Measurements from ENCODE around the gene POC5. TPM values are rescaled to one million over a fixed set of nuclear protein-coding genes. Genes with fewer than 3 reads are reported as not detected.

The POC5 gene
- total RNA-seq, 1 donor from 2014 or later: 9.5 TPM

- no peak overlapping the region for H3K27ac Mint-ChIP-seq (ENCODE audit: unreplicated experiment)
- no peak overlapping the region for H3K4me3 Mint-ChIP-seq (ENCODE audit: unreplicated experiment)
Measured at GRCh38 chr5:75656311-75657003, 60.8 kb downstream of the POC5 start.

DNA sequence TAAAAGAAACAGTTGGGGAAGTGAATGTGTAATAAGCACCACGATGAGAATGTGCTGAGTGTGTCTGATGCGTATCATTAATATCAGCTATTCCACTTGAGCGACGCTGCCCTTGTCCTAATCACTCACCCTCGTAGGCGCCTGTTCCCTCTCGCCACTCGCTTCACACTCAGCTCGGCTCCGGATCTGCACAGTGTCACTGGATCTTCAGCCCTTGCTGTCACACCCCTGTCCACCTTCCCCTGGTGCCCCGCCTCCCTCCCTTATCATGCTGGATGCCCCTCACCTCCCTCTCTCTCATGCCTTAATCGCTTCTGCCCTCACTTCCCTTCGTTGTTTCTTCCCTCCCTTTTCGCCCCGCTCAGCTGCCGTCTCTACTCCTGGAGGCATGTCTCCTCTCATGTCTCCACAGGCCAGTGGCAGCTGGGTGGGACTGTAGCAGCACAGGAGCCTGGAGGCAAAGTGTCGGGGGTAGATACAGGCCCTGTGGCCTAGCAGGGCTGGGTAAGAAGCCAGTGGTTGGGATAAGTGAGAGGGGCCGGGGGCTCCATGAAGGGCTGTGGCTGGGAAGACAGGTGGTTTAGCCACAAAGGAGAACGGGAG, 62.4 kb downstream of the POC5 start:
- TF ChIP-seq, protein P1, sequence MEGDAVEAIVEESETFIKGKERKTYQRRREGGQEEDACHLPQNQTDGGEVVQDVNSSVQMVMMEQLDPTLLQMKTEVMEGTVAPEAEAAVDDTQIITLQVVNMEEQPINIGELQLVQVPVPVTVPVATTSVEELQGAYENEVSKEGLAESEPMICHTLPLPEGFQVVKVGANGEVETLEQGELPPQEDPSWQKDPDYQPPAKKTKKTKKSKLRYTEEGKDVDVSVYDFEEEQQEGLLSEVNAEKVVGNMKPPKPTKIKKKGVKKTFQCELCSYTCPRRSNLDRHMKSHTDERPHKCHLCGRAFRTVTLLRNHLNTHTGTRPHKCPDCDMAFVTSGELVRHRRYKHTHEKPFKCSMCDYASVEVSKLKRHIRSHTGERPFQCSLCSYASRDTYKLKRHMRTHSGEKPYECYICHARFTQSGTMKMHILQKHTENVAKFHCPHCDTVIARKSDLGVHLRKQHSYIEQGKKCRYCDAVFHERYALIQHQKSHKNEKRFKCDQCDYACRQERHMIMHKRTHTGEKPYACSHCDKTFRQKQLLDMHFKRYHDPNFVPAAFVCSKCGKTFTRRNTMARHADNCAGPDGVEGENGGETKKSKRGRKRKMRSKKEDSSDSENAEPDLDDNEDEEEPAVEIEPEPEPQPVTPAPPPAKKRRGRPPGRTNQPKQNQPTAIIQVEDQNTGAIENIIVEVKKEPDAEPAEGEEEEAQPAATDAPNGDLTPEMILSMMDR (IDR thresholded peaks at IDR 0.05; ENCODE audit: unreplicated experiment): no peak
- DNase-seq (ENCODE audit: low spot score): no peak
- peaks cover 6% of the 10 kb centered on the region for H3K4me1 Mint-ChIP-seq (ENCODE audit: unreplicated experiment)
- no peaks in the 10 kb centered on the region for H3K9me3 Mint-ChIP-seq (ENCODE audit: unreplicated experiment)
- peaks cover 2% of the 10 kb centered on the region for H3K27me3 Mint-ChIP-seq (ENCODE audit: unreplicated experiment)
- H3K36me3 Mint-ChIP-seq (ENCODE audit: low read depth, unreplicated experiment): no peaks in the 10 kb centered on the region
- no peak overlapping the region for H3K27ac Mint-ChIP-seq (ENCODE audit: unreplicated experiment)
- no peak overlapping the region for H3K4me3 Mint-ChIP-seq (ENCODE audit: unreplicated experiment)

More at GRCh38 chr5:75656311-75657003, 60.8 kb downstream of the POC5 start:
- H3K27me3 Mint-ChIP-seq (ENCODE audit: unreplicated experiment): peaks cover 2% of the 10 kb centered on the region
- TF ChIP-seq, protein P1 (IDR thresholded peaks at IDR 0.05; ENCODE audit: unreplicated experiment): no peak
- DNase-seq (ENCODE audit: low spot score): no peak
- H3K36me3 Mint-ChIP-seq (ENCODE audit: low read depth, unreplicated experiment): no peaks in the 10 kb centered on the region
- no peaks in the 10 kb centered on the region for H3K9me3 Mint-ChIP-seq (ENCODE audit: unreplicated experiment)
- peaks cover 3% of the 10 kb centered on the region for H3K4me1 Mint-ChIP-seq (ENCODE audit: unreplicated experiment)

- H3K4me1 Mint-ChIP-seq (ENCODE audit: unreplicated experiment): peaks cover 6% of the 10 kb centered on the region
- TF ChIP-seq, protein P1 (IDR thresholded peaks at IDR 0.05; ENCODE audit: unreplicated experiment): no peak
- peaks cover 2% of the 10 kb centered on the region for H3K27me3 Mint-ChIP-seq (ENCODE audit: unreplicated experiment)
Measured at GRCh38 chr5:75653521-75653920, 63.7 kb downstream of the POC5 start.

GRCh38 chr5:75651575-75652238, 65.5 kb downstream of the POC5 start:
- no peaks in the 10 kb centered on the region for H3K36me3 Mint-ChIP-seq (ENCODE audit: low read depth, unreplicated experiment)
- TF ChIP-seq, protein P1 (IDR thresholded peaks at IDR 0.05; ENCODE audit: unreplicated experiment): no peak
- no peak for DNase-seq (ENCODE audit: low spot score)
- H3K27ac Mint-ChIP-seq (ENCODE audit: unreplicated experiment): no peak overlapping the region
- peaks cover 2% of the 10 kb centered on the region for H3K27me3 Mint-ChIP-seq (ENCODE audit: unreplicated experiment)
- no peak overlapping the region for H3K4me3 Mint-ChIP-seq (ENCODE audit: unreplicated experiment)
- H3K4me1 Mint-ChIP-seq (ENCODE audit: unreplicated experiment): peaks cover 6% of the 10 kb centered on the region
- H3K9me3 Mint-ChIP-seq (ENCODE audit: unreplicated experiment): no peaks in the 10 kb centered on the region

More at GRCh38 chr5:75653521-75653920, 63.7 kb downstream of the POC5 start:
- no peak overlapping the region for H3K4me3 Mint-ChIP-seq (ENCODE audit: unreplicated experiment)
- DNase-seq (ENCODE audit: low spot score): no peak
- no peaks in the 10 kb centered on the region for H3K9me3 Mint-ChIP-seq (ENCODE audit: unreplicated experiment)
- H3K36me3 Mint-ChIP-seq (ENCODE audit: low read depth, unreplicated experiment): no peaks in the 10 kb centered on the region
- H3K27ac Mint-ChIP-seq (ENCODE audit: unreplicated experiment): no peak overlapping the region

GRCh38 chr5:75648712-75649111, 68.5 kb downstream of the POC5 start:
- peaks cover 6% of the 10 kb centered on the region for H3K4me1 Mint-ChIP-seq (ENCODE audit: unreplicated experiment)
- no peak overlapping the region for H3K27ac Mint-ChIP-seq (ENCODE audit: unreplicated experiment)

More at GRCh38 chr5:75648712-75649111, 68.5 kb downstream of the POC5 start:
- TF ChIP-seq, protein P1 (IDR thresholded peaks at IDR 0.05; ENCODE audit: unreplicated experiment): no peak
- H3K36me3 Mint-ChIP-seq (ENCODE audit: low read depth, unreplicated experiment): no peaks in the 10 kb centered on the region
- H3K4me3 Mint-ChIP-seq (ENCODE audit: unreplicated experiment): no peak overlapping the region
- no peaks in the 10 kb centered on the region for H3K9me3 Mint-ChIP-seq (ENCODE audit: unreplicated experiment)
- H3K27me3 Mint-ChIP-seq (ENCODE audit: unreplicated experiment): peaks cover 2% of the 10 kb centered on the region
- no peak for DNase-seq (ENCODE audit: low spot score)
